H1 (cell line): Measurements from ENCODE around the gene ADCY9. TPM values are rescaled to one million over a fixed set of nuclear protein-coding genes. Genes with fewer than 3 reads are reported as not detected.

Source experiments
- CTCF ChIA-PET: fragments of 300-600 bp; sonication (Branson Sonifier 250); formaldehyde crosslinking; loops from one replicate; lab custom pipeline; 2021; ENCODE audit not compliant: partially characterized antibody; lab: Charles Lee
- POLR2A ChIA-PET: fragments of 300-600 bp; sonication (Branson Sonifier 250); formaldehyde crosslinking; loops from one replicate; lab custom pipeline; 2021; ENCODE audit warnings: inconsistent platforms; ENCODE audit not compliant: partially characterized antibody; lab: Charles Lee
- DNase-seq, 2 experiments: peaks; one replicate each; pipeline versions ENCODE4 v3.0.0 to v3.0.0-alpha.2; 2010 to 2022; ENCODE audit warnings: low spot score in 2 of 2, low read depth in 1 of 2, mixed read lengths in 1 of 2
- FAIRE-seq: peaks from 2 replicates; lab custom pipeline; 2011; peaks lifted over from hg19 to GRCh38; lab: Jason Lieb, UNC
- H2AFZ ChIP-seq: 2 replicates; pipeline ENCODE4 v1.8.1; 2012; ENCODE audit warnings: low read length, inconsistent platforms
- H2AK5ac ChIP-seq: 2 replicates; pipeline ENCODE4 v1.6.1; 2013; ENCODE audit warnings: low read depth, low read length
- H2BK120ac ChIP-seq: replicated peaks from 2 replicates; pipeline ENCODE3; 2013; ENCODE audit warnings: low read depth, low read length, inconsistent platforms
- H2BK12ac ChIP-seq: 2 replicates; pipeline ENCODE4 v1.6.1; 2013; ENCODE audit warnings: low read depth, low read length
- H2BK15ac ChIP-seq: 2 replicates; pipeline ENCODE4 v1.6.1; 2013; ENCODE audit warnings: low read length
- H2BK20ac ChIP-seq: 2 replicates; pipeline ENCODE4 v1.6.1; 2013; ENCODE audit warnings: low read length
- H2BK5ac ChIP-seq: 2 replicates; pipeline ENCODE4 v1.6.1; 2013; ENCODE audit warnings: low read depth, low read length
- H3K14ac ChIP-seq: 2 replicates; pipeline ENCODE4 v1.6.1; 2013; ENCODE audit warnings: inconsistent platforms; ENCODE audit not compliant: insufficient read length
- H3K18ac ChIP-seq: 2 replicates; pipeline ENCODE4 v1.6.1; 2013; ENCODE audit warnings: low read length; ENCODE audit errors: extremely low read depth
- H3K23ac ChIP-seq: 2 replicates; pipeline ENCODE4 v1.6.1; 2013; ENCODE audit warnings: inconsistent platforms; ENCODE audit not compliant: insufficient read length
- H3K23me2 ChIP-seq: 2 replicates; pipeline ENCODE4 v1.6.1; 2013; ENCODE audit warnings: low read depth, low read length
- H3K27ac ChIP-seq: 2 replicates; pipeline ENCODE4 v1.6.1; 2011; ENCODE audit warnings: low read depth, low read length, inconsistent platforms
- H3K27me3 ChIP-seq, 4 experiments: replicated peaks in 1 of 4; 1 replicate in 1 of 4; 2 replicates in 3 of 4; pipeline versions ENCODE4 v1.6.1 to v1.8.1; 2011 to 2013; ENCODE audit warnings: low read length in 3 of 4, mild to moderate bottlenecking in 3 of 4, inconsistent platforms in 2 of 4, mixed read lengths in 2 of 4, moderate library complexity in 1 of 4; ENCODE audit not compliant: control insufficient read depth in 3 of 4, insufficient read depth in 3 of 4; ENCODE audit errors: extremely low read depth in 1 of 4
- H3K36me3 ChIP-seq, 4 experiments: 2 replicates each; pipeline versions ENCODE4 v1.6.1 to v1.8.1; 2011 to 2013; ENCODE audit warnings: mild to moderate bottlenecking in 4 of 4, low read length in 3 of 4, moderate library complexity in 2 of 4, control low read depth in 1 of 4, inconsistent platforms in 1 of 4; ENCODE audit not compliant: insufficient read depth in 4 of 4, control insufficient read depth in 2 of 4
- H3K4ac ChIP-seq: replicated peaks from 2 replicates; pipeline ENCODE3; 2013; ENCODE audit warnings: low read length, low read depth, mixed read lengths, inconsistent platforms; ENCODE audit not compliant: insufficient read length
- H3K4me1 ChIP-seq, 4 experiments: replicated peaks in 1 of 4; 1 replicate in 1 of 4; 2 replicates in 3 of 4; pipeline versions ENCODE4 v1.6.1 to v1.8.1; 2011 to 2013; ENCODE audit warnings: low read length in 3 of 4, inconsistent platforms in 2 of 4, mixed read lengths in 1 of 4; ENCODE audit not compliant: insufficient read depth in 4 of 4, control insufficient read depth in 3 of 4
- H3K4me2 ChIP-seq, 2 experiments: 2 replicates each; pipeline versions ENCODE4 v1.6.1 to v1.8.1; 2011 to 2013; ENCODE audit warnings: low read depth in 2 of 2, low read length in 2 of 2, control low read depth in 1 of 2, inconsistent platforms in 1 of 2, mild to moderate bottlenecking in 1 of 2; ENCODE audit not compliant: insufficient read depth in 1 of 2
- H3K4me3 ChIP-seq, 4 experiments: fragments of 200-600, 300-600 bp in 1 of 4; sonication (generic), shearing (Covaris generic), sonication (Bioruptor Twin) in 1 of 4; 2 replicates each; pipeline versions ENCODE4 v1.5.1 to v1.8.1; 2011 to 2016; ENCODE audit warnings: low read length in 4 of 4, low read depth in 3 of 4, control low read depth in 2 of 4, inconsistent platforms in 2 of 4, mild to moderate bottlenecking in 2 of 4, mixed read lengths in 1 of 4, moderate library complexity in 1 of 4; ENCODE audit not compliant: insufficient read depth in 2 of 4; ENCODE audit errors: extremely low read depth in 1 of 4
- H3K56ac ChIP-seq: replicated peaks from 2 replicates; pipeline ENCODE3; 2013; ENCODE audit warnings: low read depth, mild to moderate bottlenecking, mixed read lengths, low read length, inconsistent platforms; ENCODE audit not compliant: insufficient read length
- H3K79me1 ChIP-seq: 2 replicates; pipeline ENCODE4 v1.6.1; 2013; ENCODE audit warnings: low read depth, low read length, control low read depth
- H3K79me2 ChIP-seq, 2 experiments: 2 replicates each; pipeline versions ENCODE4 v1.6.1 to v1.8.1; 2012 to 2013; ENCODE audit warnings: low read length in 2 of 2, mild to moderate bottlenecking in 2 of 2, inconsistent platforms in 1 of 2; ENCODE audit not compliant: insufficient read depth in 2 of 2, control insufficient read depth in 1 of 2
- H3K9ac ChIP-seq, 4 experiments: replicated peaks in 1 of 4; 1 replicate in 1 of 4; 2 replicates in 3 of 4; pipeline versions ENCODE4 v1.6.1 to v1.8.1; 2011 to 2013; ENCODE audit warnings: low read depth in 3 of 4, low read length in 3 of 4, control low read depth in 2 of 4, mild to moderate bottlenecking in 2 of 4, moderate library complexity in 2 of 4, inconsistent platforms in 1 of 4; ENCODE audit errors: extremely low read depth in 1 of 4
- H3K9me3 ChIP-seq, 2 experiments: 2 replicates each; pipeline versions ENCODE4 v1.6.1 to v1.8.1; 2012 to 2013; ENCODE audit warnings: mild to moderate bottlenecking in 2 of 2, moderate library complexity in 2 of 2, control low read depth in 1 of 2, inconsistent platforms in 1 of 2, low read depth in 1 of 2, low read length in 1 of 2, mixed read lengths in 1 of 2; ENCODE audit not compliant: insufficient read depth in 2 of 2
- H4K20me1 ChIP-seq, 2 experiments: replicated peaks in 1 of 2; 2 replicates each; pipeline versions ENCODE3 to v1.8.1; 2011 to 2013; ENCODE audit warnings: inconsistent platforms in 2 of 2, low read length in 2 of 2, mild to moderate bottlenecking in 1 of 2; ENCODE audit not compliant: insufficient read depth in 2 of 2, control insufficient read depth in 1 of 2
- H4K5ac ChIP-seq: 2 replicates; pipeline ENCODE4 v1.6.1; 2013; ENCODE audit warnings: low read length, low read depth, mixed read lengths, inconsistent platforms; ENCODE audit not compliant: insufficient read length
- H4K8ac ChIP-seq: 2 replicates; pipeline ENCODE4 v1.8.0; 2013; ENCODE audit warnings: mild to moderate bottlenecking, moderate library complexity, low read length, inconsistent platforms; ENCODE audit not compliant: insufficient read depth; ENCODE audit errors: extremely low read depth
- H4K91ac ChIP-seq: replicated peaks from 2 replicates; pipeline ENCODE3; 2013; ENCODE audit warnings: low read length, mixed read lengths, inconsistent platforms; ENCODE audit not compliant: insufficient read length
- KDM1A ChIP-seq: fragments of 200-600, 300-600 bp; sonication (generic); IDR thresholded peaks from 2 replicates; pipeline ENCODE4 v1.7.1; 2016; ENCODE audit warnings: mild to moderate bottlenecking, low read length, borderline replicate concordance
- RBBP5 ChIP-seq: IDR thresholded peaks from 2 replicates; pipeline ENCODE4 v1.7.1; 2012; ENCODE audit warnings: low read depth, mild to moderate bottlenecking, inconsistent platforms, low read length, moderate library complexity, borderline replicate concordance
- RFX5 ChIP-seq: IDR thresholded peaks from 2 replicates; pipeline ENCODE4 v1.6.1; 2011; ENCODE audit warnings: low read depth, low read length, improper control_type of control experiment, borderline replicate concordance
- SIRT6 ChIP-seq: IDR thresholded peaks from one replicate; pipeline ENCODE4 v1.7.1; 2012; ENCODE audit warnings: low read length, inconsistent platforms
- SUZ12 ChIP-seq: fragments of 200-600 bp; sonication (generic); IDR thresholded peaks from 2 replicates; pipeline ENCODE4 v1.6.1; 2012; ENCODE audit warnings: mild to moderate bottlenecking, inconsistent platforms, low read length, moderate library complexity, mixed read lengths
- WGBS, 2 experiments: shearing (Covaris generic) in 1 of 2; methylation state at CpG; one replicate each; pipeline versions ENCODE4 v1.1.6 to v1.1.7; 2013 to 2015; ENCODE audit warnings: low lambda C conversion rate in 2 of 2, mixed read lengths in 2 of 2, inconsistent platforms in 1 of 2, low coverage in 1 of 2, missing lambda C conversion rate in 1 of 2; ENCODE audit not compliant: insufficient replicate concordance in 2 of 2, insufficient coverage in 1 of 2, insufficient read length in 1 of 2; ENCODE audit errors: extremely low coverage in 1 of 2, missing lambda C conversion rate in 1 of 2; 5-methylcytosine and 5-hydroxymethylcytosine counted together
- polyA plus RNA-seq, 7 experiments: library from polyadenylated mRNA; depleted of rRNA in 3 of 7; stranded (reverse) in 5 of 7; unstranded in 2 of 7; fragments of >200 nt in 5 of 7; fragments of 200-250 nt in 2 of 7; gene quantifications; 1 replicate in 5 of 7; 2 replicates in 1 of 7; 4 replicates in 1 of 7; pipeline versions ENCODE4 v1.2.1 to v1.2.3, GENCODE V29; 2011 to 2013; ENCODE audit warnings: missing spikeins in 2 of 7, mixed read lengths in 2 of 7
- total RNA-seq: library from RNA; stranded (reverse); fragmentation: NEBNext Ultra II Directional; extraction: Animal tissue kit (Norgen Biotek cat#: 25700); gene quantifications from 2 replicates; pipeline ENCODE4 v1.2.1, GENCODE V29; 2021

The ADCY9 gene
- total and polyA plus RNA-seq, 2 of the 8 experiments (the other 6 are each of a cell fraction or from before 2014, with no cell fraction given) = 5.4 to 13.1 TPM

DNA sequence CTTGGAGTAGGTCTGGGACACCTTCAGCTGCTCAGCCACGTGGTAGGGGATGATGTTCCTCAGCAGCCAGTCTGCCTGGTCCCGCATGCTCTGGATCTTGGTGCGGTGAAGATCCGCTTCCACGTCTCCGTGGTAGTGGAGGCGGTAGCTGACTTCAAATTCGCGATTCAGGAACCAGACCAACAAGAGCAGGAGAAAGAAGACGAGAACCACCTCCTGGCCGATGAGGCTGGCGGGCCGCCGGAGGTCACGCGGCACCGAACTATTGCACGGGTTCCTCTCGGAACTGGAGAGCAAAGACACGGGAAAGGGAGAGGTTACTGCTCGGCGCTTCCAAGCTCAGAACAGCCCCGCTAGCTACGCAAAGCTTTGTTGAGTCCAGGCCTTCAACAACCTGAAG lies 149.6 kb downstream of the ADCY9 start:
- Histone ChIP-seq H3K56ac (no peak overlapping the region), H3K4me2 (no peak overlapping the region), H2AFZ (no peak overlapping the region), H3K23me2 (no peaks in the 10 kb centered on the region), H4K8ac (no peak overlapping the region), H3K14ac (no peak overlapping the region), H3K36me3 (no peaks in the 10 kb centered on the region), H3K4me1 (peaks cover 0 to 11% (median 8%) of the 10 kb centered on the region in 4 experiments; a peak in 5 of 7 replicates)
- no peak for FAIRE-seq
- TF ChIP-seq SUZ12 (no peak), RBBP5 (no peak), RFX5 (no peak), KDM1A (no peak), SIRT6 (no peak)
- TF ChIP-seq, all 59 proteins: peak for 0
- Histone ChIP-seq H3K9ac (no peak overlapping the region), H3K23ac (no peak overlapping the region), H4K5ac (no peak overlapping the region), H3K18ac (no peak overlapping the region), H2BK120ac (no peak overlapping the region), H3K79me2 (no peaks in the 10 kb centered on the region), H4K91ac (no peak overlapping the region), H2BK5ac (no peak overlapping the region), H3K9me3 (no peaks in the 10 kb centered on the region), H3K27me3 (no peaks in the 10 kb centered on the region), H3K27ac (no peak overlapping the region), H2BK12ac (no peak overlapping the region), H3K4ac (no peak overlapping the region), H2BK20ac (no peak overlapping the region), H2AK5ac (no peak overlapping the region), H2BK15ac (no peak overlapping the region), H4K20me1 (no peaks in the 10 kb centered on the region), H3K79me1 (no peaks in the 10 kb centered on the region), H3K4me3 (no peak overlapping the region)
- WGBS, 2 experiments = 94% methylated on average over 24 of the region's 24 CpGs; no CpG with 5 or more reads in 1 of the 2 experiments
- no peak for DNase-seq
- ChIA-PET POLR2A (no interaction called here), CTCF (interaction anchor here (1.0 to 3.1 kb wide), 5 partner anchors 16 to 436 kb away, joined by 3 to 11 read pairs (median 5); no protein-coding TSS in a partner anchor)
